Endothelial cell of umbilical vein (primary cell): ENCODE data around the gene SARNP. TPM values are rescaled to one million over a fixed set of nuclear protein-coding genes. Genes with fewer than 3 reads are reported as not detected.

Source experiments
- BruUV-seq: library from RNA; stranded (reverse); fragments of 400-500 nt; replicated peaks from 2 replicates; lab custom pipeline; 2021; lab: Mats Ljungman, UMichigan
- CTCF ChIA-PET: fragments of 300-600, 350-600 bp; sonication (Branson Sonifier 250); formaldehyde crosslinking; loops from one replicate; lab custom pipeline; 2021; ENCODE audit warnings: antibody characterized with exemption, inconsistent platforms; lab: Charles Lee
- POLR2A ChIA-PET: fragments of 300-600, 350-600 bp; sonication (Branson Sonifier 250); formaldehyde crosslinking; loops from one replicate; lab custom pipeline; 2021; ENCODE audit warnings: antibody characterized with exemption, inconsistent platforms; lab: Charles Lee
- DNase-seq: peaks from one replicate; pipeline ENCODE4 v3.0.0-alpha.2; 2011; ENCODE audit warnings: low read depth, low spot score
- FAIRE-seq: peaks from 2 replicates; lab custom pipeline; 2011; peaks lifted over from hg19 to GRCh38; lab: Jason Lieb, UNC
- H2AFZ ChIP-seq: 2 replicates; pipeline ENCODE4 v1.6.0; 2012; ENCODE audit warnings: low read depth, low read length, control low read depth, inconsistent platforms
- H3K27ac ChIP-seq: 2 replicates; pipeline ENCODE4 v1.5.1; 2011; ENCODE audit warnings: low read depth, mild to moderate bottlenecking, control low read depth, low read length, moderate library complexity; ENCODE audit not compliant: insufficient read depth
- H3K27me3 ChIP-seq, 2 experiments: 2 replicates each; pipeline versions ENCODE4 v1.6.0 to v1.6.1; 2011; ENCODE audit warnings: low read length in 2 of 2, mixed read lengths in 1 of 2; ENCODE audit not compliant: control insufficient read depth in 2 of 2, insufficient read depth in 2 of 2
- H3K36me3 ChIP-seq, 2 experiments: 2 replicates in 1 of 2; 3 replicates in 1 of 2; pipeline ENCODE4 v1.5.1; 2011; ENCODE audit warnings: low read length in 2 of 2, mild to moderate bottlenecking in 1 of 2, moderate library complexity in 1 of 2; ENCODE audit not compliant: control insufficient read depth in 2 of 2, insufficient read depth in 2 of 2; ENCODE audit errors: extremely low read depth in 1 of 2
- H3K4me1 ChIP-seq: 3 replicates; pipeline ENCODE4 v1.5.1; 2011; ENCODE audit warnings: mild to moderate bottlenecking, low read length; ENCODE audit not compliant: control insufficient read depth, insufficient read depth; ENCODE audit errors: extremely low read depth
- H3K4me2 ChIP-seq: 2 replicates; pipeline ENCODE4 v1.6.1; 2011; ENCODE audit warnings: low read length, control low read depth, mixed read lengths; ENCODE audit not compliant: insufficient read depth
- H3K4me3 ChIP-seq, 3 experiments: fragments of 200-600 bp in 1 of 3; sonication (generic), shearing (Covaris generic) in 1 of 3; replicated peaks in 1 of 3; 2 replicates each; pipeline ENCODE4 v1.5.1; 2011 to 2016; ENCODE audit warnings: control low read depth in 3 of 3, low read length in 3 of 3, mild to moderate bottlenecking in 2 of 3, inconsistent platforms in 1 of 3, low read depth in 1 of 3, moderate library complexity in 1 of 3; ENCODE audit not compliant: insufficient read depth in 1 of 3
- H3K79me2 ChIP-seq: 2 replicates; pipeline ENCODE4 v1.6.0; 2012; ENCODE audit warnings: low read length, inconsistent platforms; ENCODE audit not compliant: control insufficient read depth, insufficient read depth
- H3K9ac ChIP-seq: replicated peaks from 2 replicates; pipeline ENCODE3; 2011; ENCODE audit warnings: low read length, control low read depth; ENCODE audit not compliant: insufficient read depth; ENCODE audit errors: extremely low read depth
- H3K9me1 ChIP-seq: replicated peaks from 3 replicates; pipeline ENCODE4 v1.6.0; 2011; ENCODE audit warnings: mild to moderate bottlenecking, low read length; ENCODE audit not compliant: control insufficient read depth, insufficient read depth; ENCODE audit errors: extremely low read depth
- H3K9me3 ChIP-seq: replicated peaks from 2 replicates; pipeline ENCODE4 v1.5.1; 2012; ENCODE audit warnings: low read length, inconsistent platforms; ENCODE audit not compliant: control insufficient read depth, insufficient read depth
- H4K20me1 ChIP-seq: replicated peaks from 2 replicates; pipeline ENCODE3; 2011; ENCODE audit warnings: mild to moderate bottlenecking, low read length; ENCODE audit not compliant: control insufficient read depth, insufficient read depth; ENCODE audit errors: extremely low read depth
- EZH2 ChIP-seq: IDR thresholded peaks from 2 replicates; pipeline ENCODE4 v1.6.1; 2012; ENCODE audit warnings: borderline replicate concordance, low read depth, mild to moderate bottlenecking, moderate library complexity, low read length, inconsistent platforms; ENCODE audit not compliant: severe bottlenecking
- JUN ChIP-seq: IDR thresholded peaks from 2 replicates; pipeline ENCODE4 v1.6.1; 2011; ENCODE audit warnings: borderline replicate concordance, low read depth; ENCODE audit not compliant: insufficient read length, insufficient read depth
- MYC ChIP-seq: IDR thresholded peaks from one replicate; pipeline ENCODE4 v1.6.1; 2011; ENCODE audit warnings: mild to moderate bottlenecking, low read depth, low read length
- POLR2A ChIP-seq: IDR thresholded peaks from 2 replicates; pipeline ENCODE4 v1.6.1; 2012; ENCODE audit warnings: low read depth, mild to moderate bottlenecking, control low read depth, low read length
- POLR2AphosphoS5 ChIP-seq: IDR thresholded peaks from 2 replicates; pipeline ENCODE4 v1.6.1; 2012; ENCODE audit warnings: low read depth, mild to moderate bottlenecking, control low read depth, low read length, moderate library complexity; ENCODE audit not compliant: insufficient read depth
- dilution Hi-C: fragments of 300-500 bp; cut with MboI; formaldehyde crosslinking; loops from one replicate; pipeline ENCODE4 v1.15.0; 2019; ENCODE audit warnings: low sequenced_read_pairs; ENCODE audit not compliant: extremely low pct_ligation_motif_present
- intact Hi-C: fragments of 100-400 bp; cut with micrococcal nuclease; formaldehyde crosslinking; loops from one replicate; pipeline ENCODE4 v1.10.0; 2022
- polyA plus RNA-seq, 4 experiments: library from polyadenylated mRNA; depleted of rRNA in 3 of 4; stranded (reverse) in 3 of 4; unstranded in 1 of 4; fragments of >200 nt; gene quantifications; 2 replicates each; pipeline versions ENCODE4 v1.2.1 to v1.2.3, GENCODE V29; 2011 to 2012; ENCODE audit warnings: missing spikeins in 1 of 4
- small RNA-seq: library from RNA; depleted of rRNA; stranded (forward); fragments of <200 nt; gene quantifications from one replicate; pipeline ENCODE3, GENCODE V24; 2012; ENCODE audit warnings: low replicate concordance, low read depth; ENCODE audit not compliant: insufficient read depth, insufficient read length
- total RNA-seq: library from RNA; stranded (reverse); gene quantifications from 2 replicates; pipeline ENCODE4 v1.2.3, GENCODE V29; 2021
- TF ChIP-seq, protein P1 (sequence below): IDR thresholded peaks from 2 replicates; pipeline ENCODE4 v1.6.1; 2011; ENCODE audit not compliant: insufficient read depth, insufficient read length

SARNP gene
- total and polyA plus RNA-seq, 2 donors (not counting 3 experiments of a cell fraction or from before 2014, with no cell fraction given): 88.1 to 101 TPM

DNA sequence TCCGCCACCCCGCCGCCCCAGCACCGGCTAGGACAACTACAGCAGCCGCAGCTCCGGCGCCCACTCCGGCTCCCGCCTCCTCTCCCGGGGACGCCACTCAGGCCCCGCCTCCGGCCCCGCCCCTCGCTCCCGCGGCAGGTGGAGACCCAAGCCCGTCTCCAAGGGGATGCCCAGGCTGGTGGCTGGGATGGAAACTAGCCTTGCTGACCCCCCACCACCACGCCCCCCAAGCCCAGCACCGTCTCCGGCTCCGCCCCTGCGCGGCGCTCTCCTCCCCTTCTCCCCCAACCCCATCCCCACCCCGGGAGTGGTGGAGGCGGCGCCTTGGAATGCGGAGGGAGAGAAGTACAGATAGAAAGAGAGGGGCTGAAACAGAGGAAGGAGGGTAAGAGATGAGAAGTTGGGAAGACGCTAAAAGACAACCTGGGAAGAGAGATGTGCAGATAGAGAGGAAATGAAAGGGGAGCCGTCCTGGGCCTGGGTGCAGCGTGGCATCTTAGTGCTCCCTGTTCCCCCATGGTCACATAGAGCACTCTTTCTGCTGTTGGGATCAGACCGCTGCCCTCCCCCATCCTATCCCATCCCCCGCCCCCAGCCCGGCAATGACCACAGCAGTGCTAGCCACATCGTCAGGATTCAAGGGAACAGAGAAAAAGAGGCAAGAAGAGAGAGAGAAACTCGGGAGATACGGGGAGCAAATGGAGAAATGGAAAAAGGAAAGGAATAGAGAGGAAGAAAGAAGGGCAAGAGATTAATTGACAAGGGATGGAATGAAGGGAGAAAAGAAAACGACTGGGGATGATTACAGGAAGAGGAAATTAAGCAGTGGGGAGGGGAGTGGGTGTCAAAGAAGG lies 109.5 kb downstream of the SARNP start, which contains the start of gene ITGA7:
TSS of gene ITGA7 (minus strand) at position 64 of the 854 bp plus-strand sequence. CDS start 222 bp downstream, outside the sequence.
- H3K79me2 ChIP-seq: no peaks in the 10 kb centered on the region
- BruUV-seq: no TSS peak
- no peaks in the 10 kb centered on the region for H3K9me1 ChIP-seq
- H3K36me3 ChIP-seq: no peaks in the 10 kb centered on the region
- no peaks in the 10 kb centered on the region for H3K4me1 ChIP-seq
- H3K27ac ChIP-seq: no peak within 1 kb of the TSS
- DNase-seq: no peak
- H3K27me3 ChIP-seq: peaks cover 47 to 52% of the 10 kb centered on the region in 2 experiments
- no peak within 1 kb of the TSS for H3K9ac ChIP-seq
- peak within 1 kb of the TSS; percentile 28 for H3K4me2 ChIP-seq
- dilution Hi-C loops: no loop called here
- no peak for FAIRE-seq
- H2AFZ ChIP-seq: peak within 1 kb of the TSS; percentile 78
- ChIA-PET CTCF (interaction anchor here (0.9 to 2.0 kb wide), 3 partner anchors 8 to 17 kb away, joined by 3 to 5 read pairs (median 3); partner anchors contain the start of gene BLOC1S1), POLR2A (no interaction called here)
- intact Hi-C loops: no loop called here
- H3K4me3 ChIP-seq: peak within 1 kb of the TSS; percentile 16 to 43 (median 24)
- H4K20me1 ChIP-seq: no peaks in the 10 kb centered on the region
- H3K9me3 ChIP-seq: no peaks in the 10 kb centered on the region
- TF ChIP-seq POLR2AphosphoS5 (no peak), EZH2 (no peak), POLR2A (no peak), MYC (no peak), JUN (no peak)
- TF ChIP-seq, protein P1, sequence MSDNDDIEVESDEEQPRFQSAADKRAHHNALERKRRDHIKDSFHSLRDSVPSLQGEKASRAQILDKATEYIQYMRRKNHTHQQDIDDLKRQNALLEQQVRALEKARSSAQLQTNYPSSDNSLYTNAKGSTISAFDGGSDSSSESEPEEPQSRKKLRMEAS: no peak

Small RNAs within 50 kb of the gene (small RNA-seq; reads per million reads assigned to genes)
- gene AC009779.1: not detected
- gene RF00017: not detected

Other genes starting within 250 kb of the SARNP start
- not detected in 2 replicates for gene OR2AP1, start 245.3 kb downstream of the SARNP start, total RNA-seq
- gene OR2AP1, start 245.3 kb downstream of the SARNP start, polyA plus RNA-seq: not detected in 2 replicates
- gene OR10P1, start 180.8 kb downstream of the SARNP start, total RNA-seq: not detected in 2 replicates
- gene OR10P1, start 180.8 kb downstream of the SARNP start, polyA plus RNA-seq: not detected in 2 replicates
- 0.84 and 1.0 TPM in 2 replicates for gene ITGA7, start 109.8 kb downstream of the SARNP start, total RNA-seq
- gene ITGA7, start 109.8 kb downstream of the SARNP start, polyA plus RNA-seq: 0.41 and 0.67 TPM in 2 replicates
- gene BLOC1S1, start 101.7 kb downstream of the SARNP start, total RNA-seq: 84.1 and 85.6 TPM in 2 replicates
- gene BLOC1S1, start 101.7 kb downstream of the SARNP start, polyA plus RNA-seq: 192 and 197 TPM in 2 replicates
- gene RDH5, start 97.3 kb downstream of the SARNP start, total RNA-seq: 2.7 and 6.1 TPM in 2 replicates
- gene RDH5, start 97.3 kb downstream of the SARNP start, polyA plus RNA-seq: 3.5 and 3.7 TPM in 2 replicates
- gene CD63, start 88.7 kb downstream of the SARNP start, total RNA-seq: 1,054 and 1,063 TPM in 2 replicates
- gene CD63, start 88.7 kb downstream of the SARNP start, polyA plus RNA-seq: 1,429 and 1,536 TPM in 2 replicates
- 18.7 and 19.8 TPM in 2 replicates for gene GDF11, start 74.6 kb downstream of the SARNP start, total RNA-seq
- 10.0 and 11.6 TPM in 2 replicates for gene GDF11, start 74.6 kb downstream of the SARNP start, polyA plus RNA-seq
- gene ORMDL2, start 317 bp upstream of the SARNP start, total RNA-seq: 55.0 and 57.8 TPM in 2 replicates
- gene ORMDL2, start 317 bp upstream of the SARNP start, polyA plus RNA-seq: 70.4 and 111 TPM in 2 replicates
- 29.7 and 33.3 TPM in 2 replicates for gene DNAJC14, start 11.9 kb upstream of the SARNP start, total RNA-seq
- gene DNAJC14, start 11.9 kb upstream of the SARNP start, polyA plus RNA-seq: 15.7 and 16.0 TPM in 2 replicates
- 0.31 and 0.78 TPM in 2 replicates for gene MMP19, start 25.2 kb upstream of the SARNP start, total RNA-seq
- 1.6 and 2.0 TPM in 2 replicates for gene MMP19, start 25.2 kb upstream of the SARNP start, polyA plus RNA-seq
- gene PYM1, start 110.2 kb upstream of the SARNP start, total RNA-seq: 23.5 and 24.9 TPM in 2 replicates
- gene PYM1, start 110.2 kb upstream of the SARNP start, polyA plus RNA-seq: 16.8 and 18.7 TPM in 2 replicates
- 49.8 and 64.3 TPM in 2 replicates for gene DGKA, start 113.4 kb upstream of the SARNP start, total RNA-seq
- 48.6 and 53.2 TPM in 2 replicates for gene DGKA, start 113.4 kb upstream of the SARNP start, polyA plus RNA-seq
- gene PMEL, start 148.3 kb upstream of the SARNP start, total RNA-seq: 0.42 and 0.51 TPM in 2 replicates
- 0.99 and 2.0 TPM in 2 replicates for gene PMEL, start 148.3 kb upstream of the SARNP start, polyA plus RNA-seq
- gene CDK2, start 149.1 kb upstream of the SARNP start, total RNA-seq: 63.6 and 69.8 TPM in 2 replicates
- 46.7 and 52.2 TPM in 2 replicates for gene CDK2, start 149.1 kb upstream of the SARNP start, polyA plus RNA-seq
- gene RAB5B, start 156.4 kb upstream of the SARNP start, total RNA-seq: 97.4 and 103 TPM in 2 replicates
- 98.8 and 105 TPM in 2 replicates for gene RAB5B, start 156.4 kb upstream of the SARNP start, polyA plus RNA-seq
- 24.3 and 24.8 TPM in 2 replicates for gene SUOX, start 179.6 kb upstream of the SARNP start, total RNA-seq
- gene SUOX, start 179.6 kb upstream of the SARNP start, polyA plus RNA-seq: 29.1 and 31.4 TPM in 2 replicates
- 3.5 and 5.4 TPM in 2 replicates for gene IKZF4, start 203.3 kb upstream of the SARNP start, total RNA-seq
- gene IKZF4, start 203.3 kb upstream of the SARNP start, polyA plus RNA-seq: 2.5 and 3.4 TPM in 2 replicates
- 57.3 and 66.7 TPM in 2 replicates for gene RPS26, start 224.2 kb upstream of the SARNP start, total RNA-seq
- 1,837 and 1,847 TPM in 2 replicates for gene RPS26, start 224.2 kb upstream of the SARNP start, polyA plus RNA-seq